ENCODE results near the gene PSEN2. TPM values are rescaled to one million over a fixed set of nuclear protein-coding genes. Genes with fewer than 3 reads are reported as not detected.
A peak's percentile ranks its signal among the peaks of the same experiment; 100 is the strongest.

The PSEN2 gene
- total and polyA plus RNA-seq, 10 donors, result 6.3 to 57.0 (median 29.3) TPM

DNA sequence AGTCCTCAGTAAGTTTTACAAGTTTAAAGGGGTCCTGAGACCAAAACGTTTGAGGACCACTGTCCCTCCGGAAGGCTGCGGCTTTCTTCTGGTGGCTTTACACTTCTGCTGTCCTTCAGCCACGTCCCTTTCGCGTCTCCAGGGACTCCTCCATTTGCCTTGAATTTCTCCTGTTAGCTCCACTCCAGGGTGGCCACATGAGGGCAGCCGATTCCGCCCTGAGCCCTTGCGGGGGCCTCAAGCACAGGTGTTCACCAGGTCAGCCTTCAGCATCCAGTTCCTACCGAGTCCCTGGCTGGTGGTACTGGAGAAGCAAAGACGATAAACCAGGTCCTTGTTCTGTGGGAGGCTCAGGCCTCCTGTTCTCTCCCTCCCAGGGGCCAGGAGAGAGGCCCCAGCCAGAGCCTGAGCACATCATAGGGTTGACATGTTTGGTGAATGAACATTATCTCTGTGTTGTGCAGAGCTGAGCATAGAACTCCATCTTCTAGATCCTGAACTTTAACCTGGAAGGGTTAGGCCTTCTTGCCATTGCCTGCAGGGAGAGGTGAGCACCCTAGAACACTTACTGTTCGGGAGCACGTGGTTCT lies 42.3 kb downstream of the PSEN2 start:
- Histone ChIP-seq H3K9me3 (no peaks in the 10 kb centered on the region), H3K4me1 (no peaks in the 10 kb centered on the region), H3K36me3 (peaks cover 0 to 35% (median 0%) of the 10 kb centered on the region in 6 donors), H3K27ac (no peak overlapping the region), H3K27me3 (replicated peaks in 1 of 7) (no peaks in the 10 kb centered on the region), H3K4me3 (no peak overlapping the region)
- peak in 9 of 11 experiments; percentile 10 to 57 (median 42) for TF ChIP-seq CTCF (IDR thresholded peaks at IDR 0.05 in 8 of 11, conservative IDR thresholded peaks at IDR 0.05 in 3 of 11)
- TF ChIP-seq POLR2AphosphoS5 (IDR thresholded peaks at IDR 0.05), result no peak
- peak; percentile 84 for DNase-seq
- intact Hi-C loops (cut with DNase I; ENCODE audit: low total_unique reads), result no loop called here
- WGBS, 5 donors, result 40 to 53% (median 45%) methylated on average over 13 of the region's 13 CpGs

DNA sequence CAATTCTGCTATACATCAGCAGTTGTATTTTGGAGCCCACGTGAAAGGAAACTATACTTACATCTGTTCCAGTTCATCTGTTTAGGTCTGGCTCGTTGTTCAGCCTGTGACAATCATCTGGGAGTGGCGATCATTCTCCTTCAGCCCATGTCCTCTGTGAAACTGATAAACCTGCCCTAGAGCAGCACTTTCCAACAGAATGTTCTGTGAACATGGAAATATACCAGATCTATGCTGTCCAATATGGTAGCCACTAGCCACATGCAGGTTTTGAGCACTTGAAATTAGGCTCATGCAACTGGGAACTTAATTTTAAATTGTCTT lies 45.2 kb downstream of the PSEN2 start:
- intact Hi-C loops (cut with DNase I; ENCODE audit: low total_unique reads), result no loop called here
- Histone ChIP-seq H3K4me3 (no peak overlapping the region), H3K9me3 (no peaks in the 10 kb centered on the region), H3K4me1 (no peaks in the 10 kb centered on the region), H3K36me3 (peaks cover 0 to 16% (median 0%) of the 10 kb centered on the region in 6 donors), H3K27ac (no peak overlapping the region), H3K27me3 (replicated peaks in 1 of 7) (no peaks in the 10 kb centered on the region)
- TF ChIP-seq POLR2A (IDR thresholded peaks at IDR 0.05) (no peak), CTCF (IDR thresholded peaks at IDR 0.05 in 8 of 11, conservative IDR thresholded peaks at IDR 0.05 in 3 of 11) (no peak), POLR2AphosphoS5 (IDR thresholded peaks at IDR 0.05) (no peak)
- no peak for DNase-seq
- WGBS, 5 donors, result 24 to 86% (median 75%) methylated on average over 3 of the region's 3 CpGs

DNA sequence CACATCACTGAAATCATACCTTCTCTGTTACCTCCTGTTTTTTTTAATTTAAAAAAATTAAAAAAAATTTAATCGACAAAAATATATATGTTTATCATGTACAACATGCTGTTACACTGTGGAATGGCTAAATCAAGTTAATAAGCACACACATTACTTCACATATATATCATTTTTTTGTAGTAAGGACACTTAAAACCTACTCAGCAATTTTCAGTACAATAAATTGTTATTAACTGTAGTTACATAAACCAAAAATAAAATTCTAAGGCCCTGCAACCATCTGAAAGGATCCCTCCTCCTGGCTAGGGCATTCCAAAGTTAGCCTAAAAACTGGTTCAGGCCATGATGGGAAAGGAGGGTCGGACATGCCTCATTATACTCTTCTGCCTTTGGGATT lies 46.1 kb downstream of the PSEN2 start:
- intact Hi-C loops (cut with DNase I; ENCODE audit: low total_unique reads), result no loop called here
- Histone ChIP-seq H3K9me3 (no peaks in the 10 kb centered on the region), H3K4me1 (no peaks in the 10 kb centered on the region), H3K27me3 (replicated peaks in 1 of 7) (no peaks in the 10 kb centered on the region), H3K27ac (no peak overlapping the region), H3K4me3 (no peak overlapping the region), H3K36me3 (peaks cover 0 to 11% (median 0%) of the 10 kb centered on the region in 6 donors)
- no peak for TF ChIP-seq CTCF (IDR thresholded peaks at IDR 0.05 in 8 of 11, conservative IDR thresholded peaks at IDR 0.05 in 3 of 11)
- TF ChIP-seq POLR2A (IDR thresholded peaks at IDR 0.05), result no peak
- TF ChIP-seq POLR2AphosphoS5 (IDR thresholded peaks at IDR 0.05), result no peak
- DNase-seq, result no peak
- WGBS, 5 donors, result 88 to 92% (median 90%) methylated on average over 2 of the region's 2 CpGs

DNA sequence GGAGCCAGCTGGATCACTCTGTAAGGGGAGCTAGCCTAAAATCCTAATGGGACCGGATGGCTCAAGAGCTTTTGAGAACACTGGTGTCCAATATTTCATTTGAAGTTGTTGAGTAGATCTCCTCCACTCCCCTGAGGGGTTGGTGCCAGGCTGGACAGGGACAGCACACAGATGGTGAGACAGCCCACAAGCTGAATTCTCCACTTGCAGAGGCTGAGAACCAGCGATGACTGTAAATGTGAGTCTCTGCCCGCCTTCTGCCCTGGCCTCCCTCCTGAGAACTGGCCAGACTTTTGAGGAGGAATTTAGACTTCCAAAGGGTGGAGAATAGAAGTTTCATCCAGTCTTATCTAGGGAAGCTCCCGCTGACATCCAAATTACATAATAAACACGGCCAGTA lies 49.2 kb downstream of the PSEN2 start:
- intact Hi-C loops (cut with DNase I; ENCODE audit: low total_unique reads), result no loop called here
- H3K36me3 ChIP-seq, result peaks cover 0 to 11% (median 0%) of the 10 kb centered on the region in 6 donors
- WGBS, 5 donors, result 84 to 96% (median 93%) methylated on average over 5 of the region's 5 CpGs
- no peaks in the 10 kb centered on the region for H3K4me1 ChIP-seq
- no peaks in the 10 kb centered on the region for H3K9me3 ChIP-seq
- H3K27me3 ChIP-seq (replicated peaks in 1 of 7), result no peaks in the 10 kb centered on the region
- DNase-seq, result no peak
- TF ChIP-seq POLR2AphosphoS5 (IDR thresholded peaks at IDR 0.05) (no peak), POLR2A (IDR thresholded peaks at IDR 0.05) (no peak), CTCF (IDR thresholded peaks at IDR 0.05 in 8 of 11, conservative IDR thresholded peaks at IDR 0.05 in 3 of 11) (no peak)
- no peak overlapping the region for H3K27ac ChIP-seq
- H3K4me3 ChIP-seq, result no peak overlapping the region

Data from spleen (tissue), 11 donors.